HG02840 (cell line): ENCODE measurements around the gene NHEJ1.

Source experiments
- ATAC-seq: cut with Tn5 transposase; IDR thresholded peaks from one replicate; pipeline ENCODE4 v1.9.1; 2021; ENCODE audit warnings: mild to moderate bottlenecking, moderate library complexity, moderate number of reproducible peaks; ENCODE audit not compliant: unreplicated experiment, low FRiP score

The NHEJ1 gene

DNA sequence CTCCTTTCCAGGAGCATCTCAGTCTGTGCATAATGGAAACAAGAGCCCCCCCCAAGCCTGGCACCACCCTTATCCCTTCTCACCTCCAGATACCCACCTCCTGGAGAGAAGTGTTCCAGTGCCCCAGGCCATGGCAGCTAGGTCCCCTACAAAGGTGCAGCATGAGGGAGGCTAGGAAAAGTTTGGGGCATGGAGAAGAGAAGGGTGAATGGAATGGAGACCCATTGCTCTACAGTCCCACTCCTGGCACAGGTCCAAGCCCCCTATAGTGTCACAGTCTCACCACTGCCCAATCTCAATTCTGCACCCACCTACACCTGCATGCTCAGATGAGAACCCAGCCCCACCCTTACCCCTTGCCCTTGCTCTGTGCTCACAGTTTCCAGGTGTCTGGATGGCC, 8.3 kb upstream of the NHEJ1 start:
- no peak for ATAC-seq

DNA sequence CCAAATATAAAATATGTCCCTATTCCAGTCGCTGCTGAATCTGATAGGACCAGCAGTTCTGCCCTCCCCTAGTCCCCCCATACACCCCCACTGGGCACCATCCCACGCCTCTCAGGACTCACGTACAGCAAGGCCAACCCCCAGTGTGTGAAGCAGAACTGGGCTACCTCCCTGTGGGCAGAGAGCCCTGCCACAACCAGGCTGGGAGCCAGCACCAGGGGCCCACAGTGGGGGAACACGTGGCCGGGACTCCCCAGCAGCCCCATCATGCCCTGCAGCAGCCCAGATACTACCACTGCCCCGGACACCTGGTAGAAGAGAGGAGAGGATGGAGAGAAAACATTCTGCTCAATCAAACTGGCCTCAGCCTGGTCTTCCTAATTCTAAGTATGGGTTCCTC, 7.9 kb upstream of the NHEJ1 start:
- ATAC-seq = no peak

DNA sequence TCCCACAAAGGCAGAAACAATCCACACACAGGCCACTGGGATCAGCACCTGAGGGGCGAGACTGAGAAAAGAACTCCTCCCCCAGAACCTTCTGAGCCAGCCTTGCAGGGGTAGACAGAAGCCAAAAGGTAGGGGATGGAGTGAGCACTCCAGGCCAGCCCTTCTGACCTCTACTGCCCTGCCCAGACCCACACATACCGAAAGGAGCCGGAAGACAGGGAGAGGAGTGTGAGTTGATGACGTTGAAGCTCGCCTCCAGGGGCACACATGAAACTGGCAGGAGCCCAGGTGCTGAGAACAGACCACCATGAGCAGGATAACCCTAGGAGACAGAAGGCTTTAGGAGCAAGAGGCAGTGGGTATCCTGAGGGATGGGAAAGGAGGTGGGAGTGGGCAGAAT, 7.4 kb upstream of the NHEJ1 start:
- ATAC-seq = no peak

GRCh38 chr2:219165058-219165911, 4.7 kb upstream of the NHEJ1 start:
- no peak for ATAC-seq

- no peak for ATAC-seq
Measured at GRCh38 chr2:219163156-219163555, 2.5 kb upstream of the NHEJ1 start.

GRCh38 chr2:219161097-219161496, 482 bp upstream of the NHEJ1 start:
- ATAC-seq = no peak

GRCh38 chr2:219159771-219160185, 837 bp downstream of the NHEJ1 start:
- no peak for ATAC-seq

DNA sequence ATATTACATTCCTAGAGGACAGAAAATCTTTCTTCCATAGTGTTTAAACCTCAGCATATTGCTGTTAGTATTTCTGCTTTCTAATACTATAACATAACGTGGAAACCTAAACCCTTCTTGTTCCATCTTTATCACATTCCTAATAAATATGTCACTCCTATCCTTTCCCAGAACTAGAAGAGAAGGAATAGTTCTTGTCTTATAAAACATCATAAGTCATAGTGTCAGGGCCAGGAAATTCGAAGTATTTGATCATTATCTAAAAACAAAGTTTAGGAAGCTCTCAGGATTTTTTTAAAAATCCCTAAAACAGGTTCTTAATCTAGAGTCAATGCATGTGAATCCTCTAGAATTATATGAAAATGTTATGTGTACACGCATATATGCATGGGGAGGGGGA, 2.0 kb downstream of the NHEJ1 start:
- ATAC-seq = no peak

GRCh38 chr2:219158025-219158424, 2.6 kb downstream of the NHEJ1 start:
- ATAC-seq = no peak

- ATAC-seq = no peak
Measured at GRCh38 chr2:219157396-219157795, 3.2 kb downstream of the NHEJ1 start.

- ATAC-seq = no peak
Measured at GRCh38 chr2:219155054-219155644, 5.5 kb downstream of the NHEJ1 start.

GRCh38 chr2:219149667-219150066, 10.9 kb downstream of the NHEJ1 start:
- ATAC-seq = no peak

GRCh38 chr2:219142329-219142728, 18.3 kb downstream of the NHEJ1 start:
- no peak for ATAC-seq

DNA sequence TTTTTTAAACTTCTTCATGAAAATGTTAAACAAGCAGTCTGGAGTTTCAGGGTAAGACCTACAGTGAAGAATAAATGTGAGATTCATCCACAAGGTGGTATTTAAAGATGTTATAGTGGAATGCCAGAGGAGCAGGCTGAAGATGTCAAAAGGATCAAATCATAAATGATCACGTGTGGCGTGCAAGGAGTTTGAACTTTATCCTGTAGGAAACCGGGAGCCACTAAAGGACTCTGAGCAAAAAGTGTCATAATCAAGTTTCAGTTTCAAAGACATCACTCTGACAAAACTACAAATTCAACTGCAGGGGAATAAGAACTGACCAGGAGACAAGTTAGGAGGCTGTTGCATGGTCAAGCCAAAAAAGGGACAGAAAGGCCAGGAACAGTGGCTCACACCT, 19.9 kb downstream of the NHEJ1 start:
- no peak for ATAC-seq

DNA sequence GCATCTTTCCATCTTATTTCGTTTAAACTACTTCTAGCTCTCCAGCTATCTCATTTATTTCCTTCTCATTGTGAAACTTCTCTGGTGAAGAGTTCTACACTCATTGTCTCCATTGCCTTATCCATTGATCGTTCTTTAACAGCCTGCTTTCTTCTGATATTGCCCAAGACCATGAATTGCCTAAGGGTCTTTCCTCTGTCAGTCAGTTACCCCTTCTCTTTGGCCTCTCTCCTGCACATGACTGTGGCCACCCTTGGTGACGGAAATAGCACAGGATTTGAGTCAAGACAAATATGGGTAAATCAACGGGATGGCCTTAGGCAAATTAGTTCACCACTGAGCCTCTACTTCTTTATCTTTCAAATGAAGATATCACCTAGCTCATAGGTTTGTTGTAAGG, 26.6 kb downstream of the NHEJ1 start:
- ATAC-seq = no peak

DNA sequence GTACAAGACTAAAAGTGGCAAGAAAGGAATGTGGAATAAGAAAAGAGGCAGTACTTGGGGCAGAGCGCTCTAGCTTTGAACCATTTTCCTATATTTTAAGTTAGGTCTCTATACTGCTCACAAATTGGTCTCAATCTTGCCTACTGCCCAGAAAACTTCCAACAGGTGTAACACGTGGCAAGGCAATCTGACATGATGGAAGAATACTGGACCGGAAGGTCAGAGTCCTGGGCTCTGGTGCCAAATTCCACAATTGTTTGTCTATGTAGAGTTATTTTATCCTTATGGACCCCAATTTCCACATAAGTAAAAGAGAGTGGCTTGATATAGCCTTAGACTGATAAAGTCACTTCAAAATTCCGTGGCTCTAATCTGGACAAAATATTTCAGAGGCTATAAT, 28.9 kb downstream of the NHEJ1 start:
- no peak for ATAC-seq

- no peak for ATAC-seq
Measured at GRCh38 chr2:219131327-219131726, 29.3 kb downstream of the NHEJ1 start.

DNA sequence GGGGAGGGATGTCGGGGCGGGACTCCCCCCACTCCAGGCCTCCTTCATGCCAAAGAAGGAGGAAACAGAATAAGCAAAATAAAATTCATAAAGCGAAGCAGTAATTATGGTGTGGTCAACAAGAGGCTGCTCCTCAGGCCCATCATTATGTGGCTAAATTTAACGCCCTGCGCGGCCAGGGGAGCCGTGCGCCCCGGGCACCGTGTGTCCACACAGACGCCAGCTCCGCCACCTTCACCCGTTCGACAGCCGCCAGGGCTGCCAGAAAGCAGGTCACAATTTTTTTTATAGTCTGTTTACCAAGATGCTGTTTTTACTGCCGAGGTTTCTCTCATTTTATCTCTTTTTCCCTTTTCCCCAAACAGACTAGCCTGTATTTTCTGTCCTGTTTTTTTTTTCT, 31.0 kb downstream of the NHEJ1 start:
- no peak for ATAC-seq

DNA sequence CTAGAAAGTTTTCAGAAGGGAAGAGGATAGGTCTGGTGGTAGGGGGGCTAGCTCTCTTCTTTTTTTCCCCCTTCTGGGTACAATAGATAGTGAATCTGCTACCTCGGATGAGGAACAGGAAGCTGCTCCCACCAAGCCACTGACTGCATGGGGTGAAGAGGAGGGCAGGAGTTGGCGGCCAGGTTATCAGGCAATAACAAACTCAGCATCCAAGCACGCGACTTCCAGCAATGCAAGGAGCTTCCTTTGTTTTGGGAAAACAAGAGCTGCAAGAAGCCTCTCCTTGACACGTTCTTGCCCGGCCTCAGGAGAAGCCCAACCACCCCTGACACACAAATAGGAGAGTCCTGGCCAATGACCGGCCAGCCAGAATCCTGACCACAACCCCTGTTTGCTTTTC, 32.2 kb downstream of the NHEJ1 start:
- no peak for ATAC-seq

DNA sequence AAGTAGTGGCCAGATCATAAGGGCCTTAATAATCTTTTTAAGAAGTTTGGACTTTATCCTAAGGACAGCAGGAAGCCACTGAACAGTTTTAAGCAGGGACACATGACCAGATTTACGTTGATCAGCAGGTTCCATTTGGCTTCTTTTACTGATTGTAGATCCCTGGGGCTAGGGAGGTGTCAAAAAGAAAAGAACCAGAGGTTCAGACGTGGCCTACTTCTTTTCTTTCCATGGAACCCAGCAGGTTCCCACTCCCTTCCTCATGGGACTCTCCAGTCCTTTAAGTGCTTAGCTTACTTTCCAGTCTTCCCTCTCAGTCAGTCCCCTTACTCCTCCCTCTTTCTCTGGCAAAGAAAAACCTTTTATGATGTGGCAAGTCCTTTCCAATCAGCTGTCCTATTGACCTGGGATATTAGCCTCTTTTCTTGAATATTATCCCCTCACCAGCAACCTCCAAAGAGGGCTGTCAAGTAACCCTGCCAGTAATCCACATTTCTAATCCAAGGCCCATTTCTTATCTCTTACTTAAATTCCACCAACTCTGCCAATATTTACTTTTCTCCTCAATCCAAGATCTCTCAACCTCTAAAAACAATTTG, 33.5 kb downstream of the NHEJ1 start:
- ATAC-seq = no peak

DNA sequence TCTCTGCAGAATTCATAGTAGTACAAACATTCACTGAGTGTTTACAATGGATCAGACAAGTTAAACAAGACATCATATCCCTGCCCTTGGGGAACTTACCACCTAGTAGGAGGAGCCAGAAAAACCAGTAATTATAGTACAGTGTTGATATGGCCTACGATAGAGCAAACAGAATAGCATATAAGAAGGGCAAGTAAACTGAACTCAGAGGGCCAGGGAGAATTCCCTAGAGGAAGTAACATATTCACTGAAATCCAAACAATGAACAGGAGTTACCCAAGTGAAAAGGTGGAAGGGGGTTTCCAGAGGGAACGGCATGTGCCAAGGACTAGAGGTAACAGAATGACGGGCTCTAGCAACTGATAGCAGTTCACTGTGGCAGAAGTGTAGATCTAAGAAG, 34.1 kb downstream of the NHEJ1 start:
- ATAC-seq = no peak

GRCh38 chr2:219125886-219126270, 34.7 kb downstream of the NHEJ1 start:
- ATAC-seq = no peak
